HEK293T (cell line): Measurements from ENCODE around the gene SLC22A4.

ENCODE experiments used
- ARNT ChIP-seq: fragments of 450-650 bp; IDR thresholded peaks from 2 replicates; pipeline ENCODE4 v1.6.1; 2017; ENCODE audit warnings: mild to moderate bottlenecking
- BHLHE40 ChIP-seq: fragments of 450-650 bp; IDR thresholded peaks from 2 replicates; pipeline ENCODE4 v1.6.1; 2016; ENCODE audit warnings: mild to moderate bottlenecking, moderate library complexity, borderline replicate concordance
- CTBP1 ChIP-seq: fragments of 450-650 bp; IDR thresholded peaks from 2 replicates; pipeline ENCODE4 v1.6.1; 2016; ENCODE audit warnings: borderline replicate concordance
- ELF4 ChIP-seq: fragments of 450-650 bp; IDR thresholded peaks from 2 replicates; pipeline ENCODE4 v1.6.1; 2017; ENCODE audit warnings: antibody characterized with exemption
- FOXA1 ChIP-seq: fragments of 450-650 bp; IDR thresholded peaks from 2 replicates; pipeline ENCODE4 v1.6.1; 2016; ENCODE audit warnings: mild to moderate bottlenecking
- FOXK2 ChIP-seq: fragments of 450-650 bp; IDR thresholded peaks from 2 replicates; pipeline ENCODE4 v1.6.1; 2016; ENCODE audit warnings: mild to moderate bottlenecking
- FOXM1 ChIP-seq: fragments of 450-650 bp; IDR thresholded peaks from 2 replicates; pipeline ENCODE4 v1.6.1; 2017; ENCODE audit warnings: mild to moderate bottlenecking, borderline replicate concordance
- HDGF ChIP-seq: fragments of 450-650 bp; IDR thresholded peaks from 2 replicates; pipeline ENCODE4 v1.6.1; 2017; ENCODE audit warnings: antibody characterized with exemption, borderline replicate concordance
- NFRKB ChIP-seq: fragments of 450-650 bp; IDR thresholded peaks from 2 replicates; pipeline ENCODE4 v1.6.1; 2016; ENCODE audit warnings: mild to moderate bottlenecking, moderate library complexity
- PKNOX1 ChIP-seq: fragments of 450-650 bp; IDR thresholded peaks from 2 replicates; pipeline ENCODE4 v1.6.1; 2016
- SP1 ChIP-seq: fragments of 450-650 bp; IDR thresholded peaks from 2 replicates; pipeline ENCODE4 v1.6.1; 2017
- ZNF384 ChIP-seq: fragments of 450-650 bp; IDR thresholded peaks from 2 replicates; pipeline ENCODE4 v1.6.1; 2016

- TF ChIP-seq ELF4 (no peak), ARNT (no peak), CTBP1 (no peak), HDGF (no peak), PKNOX1 (no peak), FOXA1 (no peak), NFRKB (no peak), SP1 (no peak), FOXM1 (no peak), BHLHE40 (no peak), FOXK2 (no peak), ZNF384 (no peak)
These were observed 5.1 kb upstream of the SLC22A4 start for GRCh38 chr5:132289097-132289496.
